ENCODE data around the gene ZNF146. TPM values are rescaled to one million over a fixed set of nuclear protein-coding genes. Genes with fewer than 3 reads are reported as not detected.
"Not testable (repeated sequence)": the region's sequence is repeated elsewhere in the genome, so short reads cannot be mapped to it uniquely, and the experiment has no call there.

The ZNF146 gene
- polyA plus RNA-seq, 1 donor (not counting 4 experiments of a cell fraction or from before 2014, with no cell fraction given): 82.6 TPM

GRCh38 chr19:36267061-36267845 lies 52.3 kb downstream of the ZNF146 start:
- H3K9ac ChIP-seq (ENCODE audit: control insufficient read depth, extremely low read depth, insufficient read depth, low read length): no peak overlapping the region

GRCh38 chr19:36268081-36268480 lies 53.2 kb downstream of the ZNF146 start:
- H3K4me1 ChIP-seq (ENCODE audit: control insufficient read depth, extremely low read depth, insufficient read depth, low read length); dilution Hi-C loops (cut with MboI; ENCODE audit: extremely low pct_ligation_motif_present, low sequenced_read_pairs); H3K9me3 ChIP-seq (ENCODE audit: control insufficient read depth, low read depth, low read length); H3K4me3 ChIP-seq (ENCODE audit: control insufficient read depth in 2 of 3, extremely low read depth in 1 of 3, insufficient read depth in 2 of 3, low read depth in 1 of 3, low read length in 3 of 3); H2AFZ ChIP-seq (ENCODE audit: control insufficient read depth, low read length); H3K36me3 ChIP-seq (ENCODE audit: control insufficient read depth in 2 of 2, extremely low read depth in 1 of 2, insufficient read depth in 2 of 2, low read length in 2 of 2); H3K27ac ChIP-seq (ENCODE audit: control insufficient read depth, insufficient read depth, low read length); H3K27me3 ChIP-seq (ENCODE audit: control insufficient read depth, extremely low read depth, insufficient read depth, low read length); H3K79me2 ChIP-seq (ENCODE audit: control insufficient read depth, insufficient read depth, low read length); H3K9ac ChIP-seq (ENCODE audit: control insufficient read depth, extremely low read depth, insufficient read depth, low read length); H3K4me2 ChIP-seq (ENCODE audit: control insufficient read depth, extremely low read depth, insufficient read depth, low read depth, low read length); DNase-seq (ENCODE audit: low read depth, low spot score); FAIRE-seq; H4K20me1 ChIP-seq (ENCODE audit: control insufficient read depth, extremely low read depth, insufficient read depth, low read length); H3K9me1 ChIP-seq (ENCODE audit: control insufficient read depth, extremely low read depth, insufficient read depth, low read length): not testable (repeated sequence)

More at GRCh38 chr19:36267061-36267845, 52.3 kb downstream of the ZNF146 start:
- H4K20me1 ChIP-seq (ENCODE audit: control insufficient read depth, extremely low read depth, insufficient read depth, low read length): no peaks in the 10 kb centered on the region
- H3K9me3 ChIP-seq (ENCODE audit: control insufficient read depth, low read depth, low read length): no peaks in the 10 kb centered on the region
- TF ChIP-seq CTCF (optimal IDR thresholded peaks at IDR 0.05 in 1 of 3, IDR thresholded peaks at IDR 0.05 in 1 of 3, conservative IDR thresholded peaks at IDR 0.05 in 1 of 3; ENCODE audit: extremely low read depth in 1 of 3, insufficient read depth in 2 of 3, low read length in 3 of 3) (no peak), EZH2 (IDR thresholded peaks at IDR 0.05; ENCODE audit: low read length) (no peak)
- no peak overlapping the region for H3K4me2 ChIP-seq (ENCODE audit: control insufficient read depth, extremely low read depth, insufficient read depth, low read depth, low read length)
- DNase-seq (ENCODE audit: low read depth, low spot score) (no peak), FAIRE-seq (no peak)
- H3K79me2 ChIP-seq (ENCODE audit: control insufficient read depth, insufficient read depth, low read length): no peaks in the 10 kb centered on the region
- dilution Hi-C loops (cut with MboI; ENCODE audit: extremely low pct_ligation_motif_present, low sequenced_read_pairs): no loop called here
- no peak overlapping the region for H3K27ac ChIP-seq (ENCODE audit: control insufficient read depth, insufficient read depth, low read length)
- no peaks in the 10 kb centered on the region for H3K36me3 ChIP-seq (ENCODE audit: control insufficient read depth in 2 of 2, extremely low read depth in 1 of 2, insufficient read depth in 2 of 2, low read length in 2 of 2)
- no peak overlapping the region for H2AFZ ChIP-seq (ENCODE audit: control insufficient read depth, low read length)
- no peaks in the 10 kb centered on the region for H3K4me1 ChIP-seq (ENCODE audit: control insufficient read depth, extremely low read depth, insufficient read depth, low read length)
- no peaks in the 10 kb centered on the region for H3K9me1 ChIP-seq (ENCODE audit: control insufficient read depth, extremely low read depth, insufficient read depth, low read length)
- no peak overlapping the region for H3K4me3 ChIP-seq (ENCODE audit: control insufficient read depth in 2 of 3, extremely low read depth in 1 of 3, insufficient read depth in 2 of 3, low read depth in 1 of 3, low read length in 3 of 3)
- H3K27me3 ChIP-seq (ENCODE audit: control insufficient read depth, extremely low read depth, insufficient read depth, low read length): no peaks in the 10 kb centered on the region

GRCh38 chr19:36268591-36268990 lies 53.7 kb downstream of the ZNF146 start:
- H3K4me2 ChIP-seq (ENCODE audit: control insufficient read depth, extremely low read depth, insufficient read depth, low read depth, low read length); H3K27me3 ChIP-seq (ENCODE audit: control insufficient read depth, extremely low read depth, insufficient read depth, low read length); H3K9me1 ChIP-seq (ENCODE audit: control insufficient read depth, extremely low read depth, insufficient read depth, low read length); H3K36me3 ChIP-seq (ENCODE audit: control insufficient read depth in 2 of 2, extremely low read depth in 1 of 2, insufficient read depth in 2 of 2, low read length in 2 of 2); FAIRE-seq; H4K20me1 ChIP-seq (ENCODE audit: control insufficient read depth, extremely low read depth, insufficient read depth, low read length); DNase-seq (ENCODE audit: low read depth, low spot score); H3K9ac ChIP-seq (ENCODE audit: control insufficient read depth, extremely low read depth, insufficient read depth, low read length); H3K4me1 ChIP-seq (ENCODE audit: control insufficient read depth, extremely low read depth, insufficient read depth, low read length); H3K4me3 ChIP-seq (ENCODE audit: control insufficient read depth in 2 of 3, extremely low read depth in 1 of 3, insufficient read depth in 2 of 3, low read depth in 1 of 3, low read length in 3 of 3); H2AFZ ChIP-seq (ENCODE audit: control insufficient read depth, low read length); H3K9me3 ChIP-seq (ENCODE audit: control insufficient read depth, low read depth, low read length); H3K79me2 ChIP-seq (ENCODE audit: control insufficient read depth, insufficient read depth, low read length); dilution Hi-C loops (cut with MboI; ENCODE audit: extremely low pct_ligation_motif_present, low sequenced_read_pairs); H3K27ac ChIP-seq (ENCODE audit: control insufficient read depth, insufficient read depth, low read length): not testable (repeated sequence)

GRCh38 chr19:36269295-36269694 lies 54.4 kb downstream of the ZNF146 start:
- H3K36me3 ChIP-seq (ENCODE audit: control insufficient read depth in 2 of 2, extremely low read depth in 1 of 2, insufficient read depth in 2 of 2, low read length in 2 of 2); H3K9me1 ChIP-seq (ENCODE audit: control insufficient read depth, extremely low read depth, insufficient read depth, low read length); H3K79me2 ChIP-seq (ENCODE audit: control insufficient read depth, insufficient read depth, low read length); FAIRE-seq; H3K4me3 ChIP-seq (ENCODE audit: control insufficient read depth in 2 of 3, extremely low read depth in 1 of 3, insufficient read depth in 2 of 3, low read depth in 1 of 3, low read length in 3 of 3); DNase-seq (ENCODE audit: low read depth, low spot score); H3K4me1 ChIP-seq (ENCODE audit: control insufficient read depth, extremely low read depth, insufficient read depth, low read length); dilution Hi-C loops (cut with MboI; ENCODE audit: extremely low pct_ligation_motif_present, low sequenced_read_pairs); H3K27ac ChIP-seq (ENCODE audit: control insufficient read depth, insufficient read depth, low read length); H2AFZ ChIP-seq (ENCODE audit: control insufficient read depth, low read length); H4K20me1 ChIP-seq (ENCODE audit: control insufficient read depth, extremely low read depth, insufficient read depth, low read length); H3K9ac ChIP-seq (ENCODE audit: control insufficient read depth, extremely low read depth, insufficient read depth, low read length); H3K27me3 ChIP-seq (ENCODE audit: control insufficient read depth, extremely low read depth, insufficient read depth, low read length); H3K4me2 ChIP-seq (ENCODE audit: control insufficient read depth, extremely low read depth, insufficient read depth, low read depth, low read length); H3K9me3 ChIP-seq (ENCODE audit: control insufficient read depth, low read depth, low read length): not testable (repeated sequence)

Measured in keratinocyte (primary cell).